Breast epithelium (tissue), 3 donors: ENCODE results near the gene IGDCC3.

ENCODE experiments used
- CTCF ChIP-seq, 3 donors: fragments of 450-650 bp; IDR thresholded peaks; one replicate each; pipeline ENCODE4 v1.5.1; 2016 to 2017; ENCODE audit warnings: antibody characterized with exemption in 3 of 3, mild to moderate bottlenecking in 3 of 3, moderate library complexity in 3 of 3
- POLR2A ChIP-seq: fragments of 450-650 bp; IDR thresholded peaks from one replicate; pipeline ENCODE4 v1.6.1; 2016; ENCODE audit warnings: antibody characterized with exemption, mild to moderate bottlenecking, moderate library complexity

GRCh38 chr15:65334586-65335231 lies 43.1 kb downstream of the IGDCC3 start:
- TF ChIP-seq CTCF (IDR thresholded peaks at IDR 0.05): no peak
- no peak for TF ChIP-seq POLR2A
